ENCODE results near the gene DYNC2H1.

DYNC2H1 gene

GRCh38 chr11:103453915-103454709 lies 344.9 kb downstream of the DYNC2H1 start:
- no peak for DNase-seq (ENCODE audit: low read depth, low spot score)

- DNase-seq (ENCODE audit: low read depth, low spot score): no peak
Measured at GRCh38 chr11:103464420-103464819, 355.2 kb downstream of the DYNC2H1 start.

- DNase-seq (ENCODE audit: low read depth, low spot score): no peak
Measured at GRCh38 chr11:103465555-103466140, 356.4 kb downstream of the DYNC2H1 start.

- DNase-seq (ENCODE audit: low read depth, low spot score): no peak
Measured at GRCh38 chr11:103471546-103471945, 362.3 kb downstream of the DYNC2H1 start.

- no peak for DNase-seq (ENCODE audit: low read depth, low spot score)
Measured at GRCh38 chr11:103476874-103477273, 367.6 kb downstream of the DYNC2H1 start.

- no peak for DNase-seq (ENCODE audit: low read depth, low spot score)
Measured at GRCh38 chr11:103480421-103480820, 371.2 kb downstream of the DYNC2H1 start.

- DNase-seq (ENCODE audit: low read depth, low spot score): no peak
Measured at GRCh38 chr11:103483996-103484395, 374.8 kb downstream of the DYNC2H1 start.

GRCh38 chr11:103484545-103484944 lies 375.3 kb downstream of the DYNC2H1 start:
- DNase-seq (ENCODE audit: low read depth, low spot score): no peak

- no peak for DNase-seq (ENCODE audit: low read depth, low spot score)
Measured at GRCh38 chr11:103486604-103487003, 377.4 kb downstream of the DYNC2H1 start.

- DNase-seq (ENCODE audit: low read depth, low spot score): no peak
Measured at GRCh38 chr11:103487113-103487512, 377.9 kb downstream of the DYNC2H1 start.

- DNase-seq (ENCODE audit: low read depth, low spot score): no peak
Measured at GRCh38 chr11:103488031-103488461, 378.8 kb downstream of the DYNC2H1 start.

- no peak for DNase-seq (ENCODE audit: low read depth, low spot score)
Measured at GRCh38 chr11:103488579-103488978, 379.4 kb downstream of the DYNC2H1 start.

GRCh38 chr11:103491777-103492176 lies 382.6 kb downstream of the DYNC2H1 start:
- no peak for DNase-seq (ENCODE audit: low read depth, low spot score)

- DNase-seq (ENCODE audit: low read depth, low spot score): no peak
Measured at GRCh38 chr11:103494491-103494890, 385.3 kb downstream of the DYNC2H1 start.

GRCh38 chr11:103497268-103497667 lies 388.0 kb downstream of the DYNC2H1 start:
- no peak for DNase-seq (ENCODE audit: low read depth, low spot score)

- no peak for DNase-seq (ENCODE audit: low read depth, low spot score)
Measured at GRCh38 chr11:103499710-103500340, 390.6 kb downstream of the DYNC2H1 start.

GRCh38 chr11:103515283-103515682 lies 406.1 kb downstream of the DYNC2H1 start:
- no peak for DNase-seq (ENCODE audit: low read depth, low spot score)

GRCh38 chr11:103520792-103521191 lies 411.6 kb downstream of the DYNC2H1 start:
- no peak for DNase-seq (ENCODE audit: low read depth, low spot score)

GRCh38 chr11:103525069-103525468 lies 415.8 kb downstream of the DYNC2H1 start:
- DNase-seq (ENCODE audit: low read depth, low spot score): no peak

GRCh38 chr11:103528046-103528445 lies 418.8 kb downstream of the DYNC2H1 start:
- DNase-seq (ENCODE audit: low read depth, low spot score): no peak

GRCh38 chr11:103528596-103528995 lies 419.4 kb downstream of the DYNC2H1 start:
- no peak for DNase-seq (ENCODE audit: low read depth, low spot score)

GRCh38 chr11:103529181-103529684 lies 420.0 kb downstream of the DYNC2H1 start:
- DNase-seq (ENCODE audit: low read depth, low spot score): no peak

All from smooth muscle cell of the brain vasculature (primary cell).